GM19397 (cell line): ENCODE data around the gene VPS13D.
"Not testable (repeated sequence)": the region's sequence is repeated elsewhere in the genome, so short reads cannot be mapped to it uniquely, and the experiment has no call there.

ENCODE experiments used
- ATAC-seq: cut with Tn5 transposase; IDR thresholded peaks from one replicate; pipeline ENCODE4 v1.9.1; 2021; ENCODE audit warnings: mild to moderate bottlenecking, moderate library complexity; ENCODE audit not compliant: unreplicated experiment

VPS13D gene

DNA sequence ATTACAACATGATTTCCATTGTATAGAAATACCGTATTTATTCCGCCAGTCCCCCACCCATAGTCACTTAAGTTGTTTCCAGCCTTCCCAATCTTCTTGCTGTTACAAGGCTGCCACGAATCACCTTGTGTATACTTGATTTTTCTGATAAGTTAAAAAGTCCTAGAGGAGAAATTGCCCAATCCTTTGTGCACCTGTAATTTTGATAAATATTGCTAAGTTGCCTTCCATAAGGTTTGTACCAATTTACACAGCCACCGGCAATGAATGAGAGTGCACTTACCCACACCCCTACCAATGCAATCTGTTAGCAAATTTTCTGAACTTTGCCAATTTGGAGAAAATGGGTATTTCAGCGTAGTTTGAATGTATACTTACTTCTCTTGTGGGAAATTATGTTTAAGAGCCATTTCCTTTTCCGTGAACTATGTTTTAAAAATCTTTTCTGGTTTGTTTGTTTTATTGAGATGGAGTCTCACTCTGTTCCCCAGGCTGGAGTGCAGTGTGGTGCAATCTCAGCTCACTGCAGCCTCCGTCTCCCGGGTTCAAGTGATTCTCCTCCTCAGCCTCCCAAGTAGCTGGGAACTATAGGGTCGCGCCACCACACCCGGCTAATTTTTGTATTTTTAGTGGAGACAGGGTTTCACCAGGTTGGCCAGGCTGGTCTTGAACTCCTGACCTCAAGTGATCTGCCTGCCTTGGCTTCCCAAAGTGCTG, 300.8 kb downstream of the VPS13D start:
- ATAC-seq, result no peak

- no peak for ATAC-seq
These were observed 301.3 kb downstream of the VPS13D start for GRCh38 chr1:12531179-12531499.

- ATAC-seq, result no peak
These were observed 302.8 kb downstream of the VPS13D start for GRCh38 chr1:12532405-12533315.

DNA sequence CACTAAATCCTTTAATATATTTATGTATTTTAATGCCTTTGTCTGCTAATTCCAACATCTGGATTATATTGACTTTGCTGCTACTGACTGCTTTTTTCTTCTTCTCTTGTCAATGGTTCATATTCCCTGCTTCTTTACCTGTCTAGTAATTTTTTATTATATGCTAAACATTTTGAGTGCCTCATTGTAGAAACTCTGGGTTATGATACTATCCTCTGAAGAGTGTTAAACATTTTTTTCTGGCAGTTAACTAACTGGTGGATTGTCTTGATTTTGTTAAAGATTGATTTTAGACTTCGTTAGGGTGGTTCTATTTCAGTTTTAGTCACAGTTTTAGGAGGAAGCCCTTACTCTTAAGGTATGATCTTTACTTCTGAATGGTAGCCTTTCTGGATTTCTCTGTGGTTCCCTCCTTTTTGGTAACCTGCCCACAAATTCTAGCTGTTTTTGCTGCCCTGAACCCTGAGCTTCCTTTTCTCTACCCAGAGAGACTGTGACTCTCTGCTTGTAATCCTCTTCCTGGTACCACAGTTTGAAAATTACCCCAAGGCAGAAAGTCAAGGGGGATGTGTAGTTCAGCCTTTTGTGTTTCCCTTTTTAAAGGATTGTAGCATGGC, 306.3 kb downstream of the VPS13D start:
- ATAC-seq, result no peak

DNA sequence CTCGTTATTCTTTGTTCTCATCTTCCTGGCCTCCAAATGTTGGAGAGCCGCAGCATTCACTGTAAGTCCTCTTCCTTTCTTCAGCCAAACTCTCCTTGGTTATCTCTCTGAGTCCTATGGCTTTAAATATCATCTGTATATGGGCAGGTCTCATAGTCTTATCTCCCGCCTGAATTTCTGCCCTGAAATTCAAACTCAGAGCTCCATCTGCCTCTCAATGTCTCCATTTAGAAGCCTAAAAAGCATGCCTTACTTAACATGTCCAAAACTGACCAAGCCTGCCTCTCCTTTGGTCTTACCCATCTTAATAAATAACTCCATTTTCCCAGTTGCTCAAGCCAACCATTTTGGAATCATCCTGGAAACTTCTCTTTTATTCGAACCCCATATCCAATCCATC, 307.5 kb downstream of the VPS13D start:
- no peak for ATAC-seq

DNA sequence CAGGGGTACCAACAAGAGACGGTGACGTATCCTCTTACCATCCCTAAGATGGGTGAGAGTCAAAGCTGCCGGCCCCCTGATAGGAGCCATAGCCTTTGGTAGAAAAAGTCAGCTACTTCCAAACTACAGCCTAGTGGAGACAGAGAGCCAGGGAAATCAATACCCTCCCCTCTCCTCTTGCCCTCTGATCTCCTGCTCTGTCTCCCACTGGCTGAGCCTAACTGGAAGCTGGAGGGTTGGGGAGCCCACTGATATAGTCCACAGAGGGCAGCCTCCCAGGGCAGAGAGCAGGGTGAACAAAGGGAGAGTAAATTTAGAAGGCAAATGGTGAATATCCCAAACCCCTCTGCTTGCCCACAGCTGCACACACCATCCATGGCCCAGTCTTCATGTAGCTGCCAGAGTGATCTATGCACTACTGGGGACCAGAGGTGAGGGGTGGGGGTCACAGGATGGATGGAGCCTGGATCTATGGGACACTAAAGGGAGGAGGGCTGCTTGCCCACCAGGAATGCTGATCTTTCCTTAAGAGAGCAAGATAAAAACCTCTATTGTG, 308.2 kb downstream of the VPS13D start:
- no peak for ATAC-seq

GRCh38 chr1:12538536-12538935, 308.7 kb downstream of the VPS13D start:
- not testable (repeated sequence) for ATAC-seq

- no peak for ATAC-seq
These were observed 309.5 kb downstream of the VPS13D start for GRCh38 chr1:12539320-12539704.

GRCh38 chr1:12539705-12540579, 310.1 kb downstream of the VPS13D start:
- no peak for ATAC-seq

DNA sequence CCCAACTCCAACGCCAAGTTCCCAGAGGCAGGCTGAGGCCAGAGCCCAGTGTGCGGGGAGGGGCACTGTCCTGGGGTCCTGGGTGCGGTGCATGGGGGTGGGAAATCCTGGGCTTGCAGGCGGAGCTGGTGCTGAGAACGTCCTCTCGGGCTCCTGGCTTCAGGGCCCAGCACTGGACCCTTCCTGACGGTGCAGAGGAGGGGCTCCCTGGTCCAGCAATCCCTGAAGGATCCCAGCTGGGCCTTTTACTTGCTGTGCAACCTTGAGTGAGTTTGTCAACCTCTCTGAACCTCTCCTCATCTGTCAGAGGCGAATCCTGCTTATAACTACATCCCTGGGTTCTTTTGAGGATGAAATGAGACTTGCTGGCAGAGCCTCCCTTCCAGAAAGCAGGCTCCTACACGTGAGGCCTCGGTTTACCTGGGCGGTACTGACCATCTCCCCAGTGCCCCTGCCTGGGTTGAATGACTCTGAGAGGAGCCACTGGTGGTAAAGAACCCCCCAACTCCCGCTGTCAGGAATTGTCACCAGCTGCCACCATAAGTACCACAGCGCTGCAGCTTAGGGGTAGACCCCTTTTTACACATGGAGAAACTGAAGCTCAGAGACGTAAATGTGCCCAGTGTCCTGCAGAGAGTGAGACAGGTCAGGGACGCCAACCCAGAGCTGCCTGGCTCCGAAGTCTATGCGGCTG, 310.9 kb downstream of the VPS13D start:
- no peak for ATAC-seq

DNA sequence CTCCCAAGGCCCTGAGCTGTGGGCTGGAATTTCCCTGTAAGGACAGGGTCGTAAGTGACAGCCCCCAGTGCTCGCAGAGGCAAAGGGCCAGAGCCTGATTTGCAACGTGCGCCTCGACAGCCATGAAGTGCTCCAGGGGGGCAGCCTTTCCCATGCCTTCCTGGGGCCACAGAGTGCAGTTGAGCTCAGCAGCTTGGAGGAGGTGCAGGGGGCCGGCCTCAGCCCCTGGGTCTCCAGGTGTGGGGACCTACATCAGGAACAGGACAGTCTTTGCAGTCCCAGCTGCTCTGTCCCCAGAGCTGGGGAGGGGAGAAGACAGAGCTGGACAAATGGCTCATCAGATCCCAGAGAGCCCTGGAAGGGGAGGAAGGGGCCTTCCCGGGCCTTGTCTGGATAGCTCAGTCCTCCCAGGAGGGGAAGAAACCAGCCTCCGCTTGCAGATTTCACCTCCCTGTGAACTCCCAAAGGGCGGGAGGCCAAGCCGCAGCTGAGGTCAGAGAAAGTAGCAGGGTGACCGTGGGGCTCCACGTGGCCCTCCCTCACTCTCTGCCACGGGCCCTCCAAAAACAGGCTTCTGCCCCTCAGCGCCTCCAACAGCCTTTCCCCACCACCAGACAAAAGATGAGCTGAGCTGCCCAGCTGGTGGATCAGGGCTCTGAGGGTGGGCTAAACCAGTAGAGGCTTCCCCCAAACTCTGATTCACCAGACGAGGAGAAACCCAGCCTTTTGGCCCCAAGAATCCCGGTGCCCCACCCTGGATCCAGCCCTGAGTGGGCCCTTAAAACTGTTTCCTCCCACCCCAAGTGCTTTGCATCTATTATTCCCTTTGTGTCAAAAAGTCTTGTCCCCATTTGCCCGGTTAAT, 311.7 kb downstream of the VPS13D start:
- no peak for ATAC-seq

- no peak for ATAC-seq
These were observed 312.3 kb downstream of the VPS13D start for GRCh38 chr1:12542138-12542465.

DNA sequence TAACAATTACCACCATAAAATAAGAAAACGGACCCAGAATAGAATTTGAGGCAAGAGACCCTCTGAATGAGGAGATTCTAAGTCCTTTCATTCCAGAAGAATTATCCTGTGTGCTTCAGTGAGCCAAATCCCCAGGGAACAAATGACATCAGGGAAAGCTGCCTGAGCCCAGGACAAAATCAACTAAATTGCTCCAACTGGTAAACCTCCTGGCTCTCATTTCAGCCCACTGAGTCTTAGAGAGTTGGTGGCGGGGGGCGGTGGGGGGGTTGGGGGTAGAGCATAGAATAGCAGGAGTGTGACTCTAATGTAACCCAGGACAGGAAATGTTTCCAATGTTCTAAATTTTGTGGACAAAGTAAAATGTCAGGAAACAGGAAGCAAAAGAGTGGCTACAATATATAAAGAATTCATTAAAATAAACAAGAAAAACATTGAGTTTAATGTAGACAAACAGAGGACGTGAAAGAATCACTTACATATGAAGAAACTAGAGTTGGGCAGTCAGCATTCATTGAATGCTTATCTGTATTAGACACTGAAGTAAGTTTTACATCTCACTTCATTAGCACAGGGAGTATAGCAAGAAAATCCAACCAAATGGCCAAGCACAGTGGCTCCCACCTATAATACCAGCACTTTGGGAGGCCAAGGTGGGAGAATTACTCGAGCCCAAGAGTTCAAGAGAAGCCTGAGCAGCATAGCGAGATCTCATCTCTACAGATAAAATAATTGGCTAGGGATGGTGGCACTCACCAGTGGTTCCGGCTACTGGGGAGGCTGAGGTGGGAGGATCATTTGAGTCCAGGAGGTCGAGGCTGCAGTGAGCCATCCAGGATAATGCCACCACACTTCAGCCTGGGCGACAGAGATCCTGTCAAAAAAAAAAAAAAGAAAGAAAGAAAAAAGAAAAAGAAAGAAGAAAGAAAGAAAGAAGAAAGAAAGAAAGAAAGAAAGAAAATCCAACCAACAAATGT, 313.1 kb downstream of the VPS13D start:
- ATAC-seq, result no peak

- no peak for ATAC-seq
These were observed 313.9 kb downstream of the VPS13D start for GRCh38 chr1:12543740-12544154.

- ATAC-seq, result no peak
These were observed 314.5 kb downstream of the VPS13D start for GRCh38 chr1:12544357-12544756.

- no peak for ATAC-seq
These were observed 315.2 kb downstream of the VPS13D start for GRCh38 chr1:12544992-12545391.

GRCh38 chr1:12546771-12547585, 317.1 kb downstream of the VPS13D start:
- no peak for ATAC-seq
